Activated CD8-positive, alpha-beta memory T cell treated with anti-CD3 and anti-CD28 coated beads for 24 hours (primary cell): ENCODE measurements around the gene TMEM132D.

Experiments
- DNase-seq: peaks from one replicate; pipeline ENCODE4 v3.0.0-alpha.2; 2020

The TMEM132D gene

GRCh38 chr12:129025055-129025454 lies 878.8 kb downstream of the TMEM132D start:
- DNase-seq = no peak
